Tibial nerve (tissue), 4 donors: ENCODE results near the gene ARIH2.

ENCODE experiments used
- EP300 ChIP-seq, 2 donors: sonication (generic); formaldehyde crosslinking; IDR thresholded peaks; one replicate each; pipeline ENCODE4 v1.6.1; 2017; ENCODE audit warnings: antibody characterized with exemption in 2 of 2, mild to moderate bottlenecking in 1 of 2
- POLR2A ChIP-seq, 2 donors: fragments of 450-650 bp; IDR thresholded peaks; one replicate each; pipeline ENCODE4 v1.6.1; 2017; ENCODE audit warnings: antibody characterized with exemption in 2 of 2, mild to moderate bottlenecking in 2 of 2, moderate library complexity in 2 of 2
- TF ChIP-seq, protein P1 (sequence below), 5 experiments: fragments of 200-600 bp in 3 of 5; fragments of 450-650 bp in 2 of 5; sonication (generic) in 3 of 5; IDR thresholded peaks; one replicate each; pipeline ENCODE4 v1.5.1; 2016 to 2019; ENCODE audit warnings: antibody characterized with exemption in 5 of 5, mild to moderate bottlenecking in 3 of 5, moderate library complexity in 2 of 5

DNA sequence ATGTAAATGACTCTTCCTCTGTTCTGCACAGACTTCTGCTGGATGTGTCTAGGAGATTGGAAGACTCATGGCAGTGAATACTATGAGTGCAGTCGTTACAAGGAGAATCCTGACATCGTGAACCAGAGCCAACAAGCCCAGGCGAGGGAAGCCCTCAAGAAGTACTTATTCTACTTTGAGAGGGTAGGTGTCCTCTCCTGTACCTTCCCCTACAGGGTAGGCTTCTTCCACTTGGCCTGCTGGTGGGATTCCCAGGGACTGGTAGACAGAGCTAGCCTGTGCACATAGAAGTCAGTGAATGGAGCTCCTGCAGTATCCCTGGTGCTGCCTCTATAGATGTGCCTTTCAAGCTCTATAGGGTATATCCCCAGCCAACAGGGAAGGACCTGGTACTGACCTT is 60.8 kb downstream of the ARIH2 start:
- TF ChIP-seq, protein P1, sequence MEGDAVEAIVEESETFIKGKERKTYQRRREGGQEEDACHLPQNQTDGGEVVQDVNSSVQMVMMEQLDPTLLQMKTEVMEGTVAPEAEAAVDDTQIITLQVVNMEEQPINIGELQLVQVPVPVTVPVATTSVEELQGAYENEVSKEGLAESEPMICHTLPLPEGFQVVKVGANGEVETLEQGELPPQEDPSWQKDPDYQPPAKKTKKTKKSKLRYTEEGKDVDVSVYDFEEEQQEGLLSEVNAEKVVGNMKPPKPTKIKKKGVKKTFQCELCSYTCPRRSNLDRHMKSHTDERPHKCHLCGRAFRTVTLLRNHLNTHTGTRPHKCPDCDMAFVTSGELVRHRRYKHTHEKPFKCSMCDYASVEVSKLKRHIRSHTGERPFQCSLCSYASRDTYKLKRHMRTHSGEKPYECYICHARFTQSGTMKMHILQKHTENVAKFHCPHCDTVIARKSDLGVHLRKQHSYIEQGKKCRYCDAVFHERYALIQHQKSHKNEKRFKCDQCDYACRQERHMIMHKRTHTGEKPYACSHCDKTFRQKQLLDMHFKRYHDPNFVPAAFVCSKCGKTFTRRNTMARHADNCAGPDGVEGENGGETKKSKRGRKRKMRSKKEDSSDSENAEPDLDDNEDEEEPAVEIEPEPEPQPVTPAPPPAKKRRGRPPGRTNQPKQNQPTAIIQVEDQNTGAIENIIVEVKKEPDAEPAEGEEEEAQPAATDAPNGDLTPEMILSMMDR (IDR thresholded peaks at IDR 0.05): no peak
- TF ChIP-seq POLR2A (IDR thresholded peaks at IDR 0.05): no peak
- TF ChIP-seq EP300 (IDR thresholded peaks at IDR 0.05): no peak
